A549 (cell line): ENCODE results near the gene RBM47.

ENCODE experiments used
- CBX8 ChIP-seq: fragments of 200-600 bp; sonication (generic); IDR thresholded peaks from 2 replicates; pipeline ENCODE4 v1.6.1; 2016
- SREBF2 ChIP-seq: fragments of 450-650 bp; IDR thresholded peaks from 2 replicates; pipeline ENCODE4 v1.6.1; 2014; ENCODE audit warnings: mild to moderate bottlenecking, moderate library complexity

GRCh38 chr4:40613456-40613855, 16.2 kb downstream of the RBM47 start:
- TF ChIP-seq SREBF2, result no peak
- no peak for TF ChIP-seq CBX8
